B cell (primary cell): Measurements from ENCODE around the gene FEZF1. TPM values are rescaled to one million over a fixed set of nuclear protein-coding genes. Genes with fewer than 3 reads are reported as not detected.

Source experiments
- ATAC-seq: fragments of 200-7000 bp; cut with Tn5 transposase; one replicate; pipeline ENCODE4 v1.10.0; 2021; ENCODE audit warnings: low read depth, mild to moderate bottlenecking, moderate number of reproducible peaks, moderate library complexity
- CTCF ChIA-PET: fragments of 350-600 bp; sonication (Branson Sonifier 250); formaldehyde crosslinking; loops from one replicate; lab custom pipeline; 2021; ENCODE audit warnings: antibody characterized with exemption, inconsistent platforms; lab: Charles Lee
- POLR2A ChIA-PET: fragments of 350-600 bp; sonication (Branson Sonifier 250); formaldehyde crosslinking; loops from one replicate; lab custom pipeline; 2021; ENCODE audit warnings: antibody characterized with exemption; lab: Charles Lee
- DNase-seq: peaks from one replicate; pipeline ENCODE4 v3.0.0; 2013
- H2AFZ ChIP-seq: 2 replicates; pipeline ENCODE4 v1.6.1; 2012; ENCODE audit warnings: mild to moderate bottlenecking, low read depth, low read length; ENCODE audit not compliant: insufficient read depth, poor library complexity, severe bottlenecking
- H3K27ac ChIP-seq, 2 donors: 1 replicate in 1 of 2; 2 replicates in 1 of 2; pipeline ENCODE4 v1.5.1; 2012 to 2013; ENCODE audit warnings: low read length in 2 of 2, mild to moderate bottlenecking in 2 of 2, moderate library complexity in 1 of 2
- H3K27me3 ChIP-seq, 4 experiments: fragments of 200-600 bp in 1 of 4; sonication (generic) in 1 of 4; replicated peaks in 1 of 4; 1 replicate in 2 of 4; 2 replicates in 2 of 4; pipeline versions ENCODE4 v1.6.1 to v1.7.0; 2013 to 2016; ENCODE audit warnings: low read length in 3 of 4, mild to moderate bottlenecking in 2 of 4, mixed read lengths in 1 of 4, moderate library complexity in 1 of 4; ENCODE audit not compliant: insufficient read depth in 4 of 4, control insufficient read depth in 3 of 4; ENCODE audit errors: control extremely low read depth in 1 of 4
- H3K36me3 ChIP-seq, 2 experiments: replicated peaks in 1 of 2; 1 replicate in 1 of 2; 2 replicates in 1 of 2; pipeline versions ENCODE4 v1.6.1 to v1.7.1; 2013; ENCODE audit warnings: low read length in 1 of 2; ENCODE audit not compliant: insufficient read depth in 2 of 2, control insufficient read depth in 1 of 2; ENCODE audit errors: control extremely low read depth in 1 of 2, extremely low read depth in 1 of 2
- H3K4me1 ChIP-seq, 2 donors: fragments of 200-600 bp in 1 of 2; sonication (generic) in 1 of 2; 1 replicate in 1 of 2; 2 replicates in 1 of 2; pipeline versions ENCODE4 v1.5.1 to v1.6.1; 2013 to 2017; ENCODE audit warnings: low read length in 2 of 2; ENCODE audit not compliant: control insufficient read depth in 2 of 2, insufficient read depth in 2 of 2
- H3K4me2 ChIP-seq: replicated peaks from 2 replicates; pipeline ENCODE3; 2012; ENCODE audit warnings: mild to moderate bottlenecking, low read depth, low read length; ENCODE audit not compliant: poor library complexity, severe bottlenecking
- H3K4me3 ChIP-seq, 5 experiments: fragments of 200-600 bp in 1 of 5; sonication (generic) in 1 of 5; 1 replicate in 3 of 5; 2 replicates in 2 of 5; pipeline versions ENCODE4 v1.5.1 to v1.7.0; 2011 to 2016; ENCODE audit warnings: low read length in 4 of 5, mild to moderate bottlenecking in 4 of 5, low read depth in 2 of 5, control low read depth in 1 of 5, moderate library complexity in 1 of 5; ENCODE audit not compliant: insufficient read depth in 1 of 5; ENCODE audit errors: control extremely low read depth in 1 of 5, extremely low read depth in 1 of 5
- H3K79me2 ChIP-seq: fragments of 200-600 bp; sonication (generic); one replicate; pipeline ENCODE4 v1.6.0; 2016; ENCODE audit warnings: low read length; ENCODE audit not compliant: control insufficient read depth, insufficient read depth
- H3K9ac ChIP-seq: fragments of 200-600 bp; sonication (generic); 2 replicates; pipeline ENCODE4 v1.6.1; 2017; ENCODE audit warnings: mild to moderate bottlenecking, low read length, moderate library complexity
- H3K9me3 ChIP-seq, 3 donors: one replicate each; pipeline versions ENCODE4 v1.6.1 to v1.7.1; 2013; ENCODE audit warnings: low read length in 2 of 3; ENCODE audit not compliant: control insufficient read depth in 2 of 3, insufficient read depth in 1 of 3; ENCODE audit errors: control extremely low read depth in 1 of 3
- H4K20me1 ChIP-seq: 2 replicates; pipeline ENCODE4 v1.6.0; 2012; ENCODE audit warnings: mild to moderate bottlenecking, low read length; ENCODE audit not compliant: insufficient read depth, control insufficient read depth, poor library complexity, severe bottlenecking
- H3K27ac Mint-ChIP-seq: one replicate; pipeline ENCODE4 v1.8.0; 2021; ENCODE audit warnings: mixed read lengths
- H3K27me3 Mint-ChIP-seq: one replicate; pipeline ENCODE4 v1.8.0; 2021; ENCODE audit warnings: mixed read lengths
- H3K4me1 Mint-ChIP-seq: one replicate; pipeline ENCODE4 v1.8.0; 2021; ENCODE audit warnings: mixed read lengths
- H3K4me3 Mint-ChIP-seq: one replicate; pipeline ENCODE4 v1.8.0; 2021; ENCODE audit warnings: mixed read lengths
- H3K9me3 Mint-ChIP-seq: one replicate; pipeline ENCODE4 v1.8.0; 2022; ENCODE audit warnings: mixed read lengths; ENCODE audit not compliant: insufficient read depth
- CTCF ChIP-seq: fragments of 200-600 bp; IDR thresholded peaks from one replicate; pipeline ENCODE4 v1.8.0; 2022; ENCODE audit warnings: antibody characterized with exemption, mild to moderate bottlenecking
- EZH2 ChIP-seq: IDR thresholded peaks from 2 replicates; pipeline ENCODE4 v1.6.1; 2012; ENCODE audit warnings: borderline replicate concordance, low read depth, mild to moderate bottlenecking, moderate library complexity, low read length; ENCODE audit not compliant: insufficient read depth, poor library complexity, severe bottlenecking
- WGBS: methylation state at CpG from one replicate; pipeline ENCODE4 v1.1.5; 2013; ENCODE audit warnings: missing lambda C conversion rate; ENCODE audit not compliant: insufficient coverage; 5-methylcytosine and 5-hydroxymethylcytosine counted together
- intact Hi-C: fragments of 100-400 bp; cut with micrococcal nuclease; formaldehyde crosslinking; loops from one replicate; pipeline ENCODE4 v1.10.0; 2022
- polyA plus RNA-seq: library from polyadenylated mRNA; depleted of rRNA; stranded (reverse); fragments of >200 nt; gene quantifications from 2 replicates; pipeline ENCODE4 v1.2.3, GENCODE V29; 2012
- total RNA-seq, 2 donors: library from RNA; stranded (reverse); fragments of 120-200 nt in 1 of 2; gene quantifications; 1 replicate in 1 of 2; 2 replicates in 1 of 2; pipeline versions ENCODE4 v1.2.3 to v1.2.4, GENCODE V29; 2013 to 2022

The FEZF1 gene
- total and polyA plus RNA-seq, 2 donors (not counting 1 experiment from before 2014, with no cell fraction given): not detected

GRCh38 chr7:122257056-122257455, 47.5 kb downstream of the FEZF1 start:
- DNase-seq: no peak
- no peak overlapping the region for H3K4me3 ChIP-seq
- Mint-ChIP-seq H3K4me3 (no peak overlapping the region), H3K4me1 (no peaks in the 10 kb centered on the region), H3K27me3 (no peaks in the 10 kb centered on the region), H3K9me3 (no peaks in the 10 kb centered on the region), H3K27ac (no peak overlapping the region)
- H2AFZ ChIP-seq: no peak overlapping the region
- no peak overlapping the region for H3K27ac ChIP-seq
- H3K4me2 ChIP-seq: no peak overlapping the region
- TF ChIP-seq EZH2 (no peak), CTCF (no peak)
- H3K9me3 ChIP-seq: no peaks in the 10 kb centered on the region
- ChIA-PET CTCF (no interaction called here), POLR2A (no interaction called here)
- no CpG with 5 or more reads among the region's 1 CpG for WGBS
- no peaks in the 10 kb centered on the region for H3K79me2 ChIP-seq
- H4K20me1 ChIP-seq: no peaks in the 10 kb centered on the region
- H3K4me1 ChIP-seq: no peaks in the 10 kb centered on the region
- H3K27me3 ChIP-seq: no peaks in the 10 kb centered on the region
- no peaks in the 10 kb centered on the region for H3K36me3 ChIP-seq
- intact Hi-C loops: no loop called here
- ATAC-seq: no peak
- H3K9ac ChIP-seq: no peak overlapping the region

GRCh38 chr7:122256046-122256445, 48.5 kb downstream of the FEZF1 start:
- Mint-ChIP-seq H3K4me3 (no peak overlapping the region), H3K4me1 (no peaks in the 10 kb centered on the region), H3K27me3 (no peaks in the 10 kb centered on the region), H3K9me3 (no peaks in the 10 kb centered on the region), H3K27ac (no peak overlapping the region)
- H3K79me2 ChIP-seq: no peaks in the 10 kb centered on the region
- WGBS: 100% methylated on average over 1 of the region's 1 CpG
- ATAC-seq (no peak), DNase-seq (no peak)
- no peaks in the 10 kb centered on the region for H4K20me1 ChIP-seq
- H3K4me3 ChIP-seq: no peak overlapping the region
- H3K4me1 ChIP-seq: no peaks in the 10 kb centered on the region
- H2AFZ ChIP-seq: no peak overlapping the region
- ChIA-PET POLR2A (no interaction called here), CTCF (no interaction called here)
- TF ChIP-seq CTCF: no peak
- no peak for TF ChIP-seq EZH2
- no peak overlapping the region for H3K27ac ChIP-seq
- H3K4me2 ChIP-seq: no peak overlapping the region
- no peaks in the 10 kb centered on the region for H3K27me3 ChIP-seq
- H3K36me3 ChIP-seq: no peaks in the 10 kb centered on the region
- intact Hi-C loops: no loop called here
- no peak overlapping the region for H3K9ac ChIP-seq
- H3K9me3 ChIP-seq: no peaks in the 10 kb centered on the region
